HepG2 (cell line): ENCODE data around the gene TAP1. TPM values are rescaled to one million over a fixed set of nuclear protein-coding genes. Genes with fewer than 3 reads are reported as not detected.

Experiments
- ATAC-seq: fragments of 200-7000 bp; cut with Tn5 transposase; 3 replicates; pipeline ENCODE4 v1.9.1; 2020; ENCODE audit warnings: mild to moderate bottlenecking, moderate library complexity
- BruUV-seq: library from RNA; stranded (reverse); fragments of 400-500 nt; replicated peaks from 2 replicates; lab custom pipeline; 2021; lab: Mats Ljungman, UMichigan
- CTCF ChIA-PET: fragments of 300-600 bp; formaldehyde crosslinking; extraction: SDS; loops from one replicate; lab custom pipeline; 2021; ENCODE audit warnings: low total read pairs, inconsistent platforms, low intra/inter-chr PET ratio; lab: Yijun Ruan, JAX
- POLR2A ChIA-PET: fragments of 350-600 bp; sonication (Branson Sonifier 250); formaldehyde crosslinking; loops from one replicate; lab custom pipeline; 2020; ENCODE audit warnings: antibody characterized with exemption, inconsistent platforms; lab: Yijun Ruan, JAX
- DNase-seq: peaks from one replicate; pipeline ENCODE4 v3.0.0-alpha.2; 2015; ENCODE audit warnings: low spot score
- FAIRE-seq: peaks from 3 replicates; lab custom pipeline; 2011; peaks lifted over from hg19 to GRCh38; lab: Jason Lieb, UNC
- H2AFZ ChIP-seq: one replicate; pipeline ENCODE4 v1.6.1; 2011; ENCODE audit warnings: low read length, inconsistent platforms
- H3K27ac ChIP-seq: fragments of 300-600 bp; 3 replicates; pipeline ENCODE4 v1.8.0; 2011; ENCODE audit warnings: mixed run types, mild to moderate bottlenecking, mixed read lengths, low read length, inconsistent platforms; ENCODE audit not compliant: insufficient read depth; ENCODE audit errors: extremely low read length
- H3K27me3 ChIP-seq, 2 experiments: fragments of 200-600 bp in 1 of 2; 2 replicates in 1 of 2; 3 replicates in 1 of 2; pipeline versions ENCODE4 v1.6.0 to v1.8.0; 2011; ENCODE audit warnings: low read length in 2 of 2, mild to moderate bottlenecking in 2 of 2, moderate library complexity in 2 of 2, inconsistent platforms in 1 of 2; ENCODE audit not compliant: insufficient read depth in 2 of 2, control insufficient read depth in 1 of 2
- H3K36me3 ChIP-seq, 2 experiments: fragments of 200-600 bp in 1 of 2; replicated peaks in 1 of 2; 2 replicates in 1 of 2; 3 replicates in 1 of 2; pipeline versions ENCODE4 v1.5.1 to v1.8.0; 2011; ENCODE audit warnings: low read length in 2 of 2, inconsistent platforms in 1 of 2; ENCODE audit not compliant: insufficient read depth in 2 of 2, control insufficient read depth in 1 of 2
- H3K4me1 ChIP-seq: 2 replicates; pipeline ENCODE4 v1.5.1; 2012; ENCODE audit warnings: low read length, inconsistent platforms; ENCODE audit not compliant: insufficient read depth
- H3K4me2 ChIP-seq: 2 replicates; pipeline ENCODE4 v1.6.0; 2011; ENCODE audit warnings: low read depth, low read length, inconsistent platforms
- H3K4me3 ChIP-seq, 3 experiments: fragments of 200-600 bp in 1 of 3; sonication (generic), shearing (Covaris generic) in 1 of 3; replicated peaks in 1 of 3; 2 replicates each; pipeline ENCODE4 v1.5.1; 2011 to 2016; ENCODE audit warnings: low read length in 3 of 3, inconsistent platforms in 2 of 3, low read depth in 2 of 3, mild to moderate bottlenecking in 2 of 3, control low read depth in 1 of 3, mixed read lengths in 1 of 3; ENCODE audit not compliant: insufficient read depth in 1 of 3
- H3K79me2 ChIP-seq: one replicate; pipeline ENCODE4 v1.6.1; 2011; ENCODE audit warnings: low read length, inconsistent platforms; ENCODE audit not compliant: insufficient read depth
- H3K9ac ChIP-seq: 2 replicates; pipeline ENCODE4 v1.6.0; 2011; ENCODE audit warnings: mild to moderate bottlenecking, low read depth, low read length, inconsistent platforms; ENCODE audit not compliant: insufficient read depth
- H3K9me3 ChIP-seq: 2 replicates; pipeline ENCODE4 v1.5.1; 2012; ENCODE audit warnings: mild to moderate bottlenecking, low read length
- H4K20me1 ChIP-seq: 2 replicates; pipeline ENCODE4 v1.6.0; 2011; ENCODE audit warnings: inconsistent platforms, mild to moderate bottlenecking, low read length, moderate library complexity; ENCODE audit not compliant: insufficient read depth
- ZNF44 ChIP-seq: sonication (generic); formaldehyde crosslinking; IDR thresholded peaks from 2 replicates; pipeline ENCODE4 v1.5.1; 2020; ENCODE audit warnings: mild to moderate bottlenecking, missing genetic modification reagents
- whole genome bisulfite sequencing: methylation state at CpG from one replicate; pipeline ENCODE4 v1.1.6; 2017; ENCODE audit warnings: low lambda C conversion rate; 5-methylcytosine and 5-hydroxymethylcytosine counted together
- in situ Hi-C: cut with HindIII; loops from 2 replicates; pipeline ENCODE4 v1.10.0; 2017; ENCODE audit warnings: low pct_unique_long_range_greater_than_20kb; ENCODE audit not compliant: extremely low pct_ligation_motif_present
- intact Hi-C: fragments of 100-400 bp; cut with micrococcal nuclease; formaldehyde crosslinking; loops from one replicate; pipeline ENCODE4 v1.10.0; 2022; ENCODE audit not compliant: unreplicated experiment
- polyA plus RNA-seq, 8 experiments: library from polyadenylated mRNA; depleted of rRNA in 3 of 8; stranded (reverse) in 7 of 8; unstranded in 1 of 8; fragments of >200 nt; fragmentation: Illumina TruSeq in 4 of 8; extraction: Trizol in 4 of 8; gene quantifications; 2 replicates each; pipeline versions ENCODE4 v1.2.1 to v1.2.3, GENCODE V29; 2011 to 2016; ENCODE audit warnings: low read depth in 4 of 8, missing spikeins in 1 of 8, mixed read lengths in 1 of 8; ENCODE audit not compliant: insufficient read depth in 1 of 8
- total RNA-seq, 5 experiments: library from RNA; depleted of rRNA; stranded (reverse); fragments of >200 nt; fragmentation: Illumina TruSeq; extraction: Trizol; gene quantifications; 2 replicates each; pipeline ENCODE4 v1.2.3, GENCODE V29; 2016; ENCODE audit warnings: low read depth in 1 of 5
- TF ChIP-seq, protein P1 (sequence below): sonication (generic); formaldehyde crosslinking; IDR thresholded peaks from 2 replicates; pipeline ENCODE4 v1.4.0; 2020; ENCODE audit warnings: missing genetic modification reagents, mild to moderate bottlenecking, borderline replicate concordance
- TF ChIP-seq, protein P2 (sequence below): IDR thresholded peaks from 2 replicates; pipeline ENCODE4 v1.6.1; 2016; ENCODE audit warnings: missing genetic modification reagents, missing compliant biosample characterization
- TF ChIP-seq, protein P3 (sequence below): sonication (generic); formaldehyde crosslinking; IDR thresholded peaks from 2 replicates; pipeline ENCODE4 v1.9.0; 2021; ENCODE audit warnings: missing genetic modification reagents, mild to moderate bottlenecking, borderline replicate concordance

TAP1 gene
- total and polyA plus RNA-seq, 2 of the 13 experiments (the other 11 are each of a cell fraction or from before 2014, with no cell fraction given), result 31.2 to 52.2 TPM

DNA sequence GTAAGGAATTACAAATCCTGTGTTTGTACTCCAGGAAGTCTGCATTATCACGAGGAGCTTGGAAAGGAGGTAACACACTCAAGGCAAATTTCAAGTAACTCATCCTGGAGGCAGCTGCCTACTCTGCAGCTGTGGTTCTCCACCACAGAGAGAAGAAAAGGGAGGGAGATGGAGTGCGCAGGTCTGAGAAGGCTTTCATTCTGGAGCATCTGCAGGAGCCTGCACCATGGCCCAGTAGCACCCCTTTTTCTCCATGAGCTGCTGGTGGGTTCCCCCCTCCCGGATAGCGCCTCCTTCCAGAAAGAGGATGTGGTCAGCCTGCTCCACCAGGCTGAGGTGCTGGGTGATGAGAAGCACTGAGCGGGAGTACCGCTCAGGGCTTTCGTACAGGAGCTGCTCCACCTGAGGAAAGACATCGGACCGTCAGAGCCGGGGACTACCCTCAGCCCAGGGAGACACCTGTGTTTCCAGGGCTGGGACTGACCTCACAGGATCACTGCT is 8.1 kb downstream of the TAP1 start:
- CTCF ChIA-PET, result no interaction called here
- Histone ChIP-seq H2AFZ (no peak overlapping the region), H3K9me3 (no peaks in the 10 kb centered on the region), H3K4me1 (peaks cover 16% of the 10 kb centered on the region), H3K27ac (no peak overlapping the region), H3K4me2 (no peak overlapping the region), H3K36me3 (peaks cover 1 to 6% of the 10 kb centered on the region in 2 experiments; a peak in 2 of 5 replicates), H3K27me3 (no peaks in the 10 kb centered on the region; a peak in 1 of 5 replicates), H3K79me2 (no peaks in the 10 kb centered on the region), H3K4me3 (no peak overlapping the region), H4K20me1 (no peaks in the 10 kb centered on the region), H3K9ac (no peak overlapping the region)
- intact Hi-C loops, result no loop called here
- POLR2A ChIA-PET, result interaction anchor here (0.9 to 3.0 kb wide), 5 partner anchors 8 to 127 kb away, joined by 4 to 41 read pairs (median 6); partner anchors contain the start of genes PSMB9 and TAP1
- 82% methylated on average over 5 of the region's 10 CpGs for WGBS
- FAIRE-seq (no peak), DNase-seq (no peak), ATAC-seq (no peak)
- in situ Hi-C loops, result no loop called here
- TF ChIP-seq, protein P1, sequence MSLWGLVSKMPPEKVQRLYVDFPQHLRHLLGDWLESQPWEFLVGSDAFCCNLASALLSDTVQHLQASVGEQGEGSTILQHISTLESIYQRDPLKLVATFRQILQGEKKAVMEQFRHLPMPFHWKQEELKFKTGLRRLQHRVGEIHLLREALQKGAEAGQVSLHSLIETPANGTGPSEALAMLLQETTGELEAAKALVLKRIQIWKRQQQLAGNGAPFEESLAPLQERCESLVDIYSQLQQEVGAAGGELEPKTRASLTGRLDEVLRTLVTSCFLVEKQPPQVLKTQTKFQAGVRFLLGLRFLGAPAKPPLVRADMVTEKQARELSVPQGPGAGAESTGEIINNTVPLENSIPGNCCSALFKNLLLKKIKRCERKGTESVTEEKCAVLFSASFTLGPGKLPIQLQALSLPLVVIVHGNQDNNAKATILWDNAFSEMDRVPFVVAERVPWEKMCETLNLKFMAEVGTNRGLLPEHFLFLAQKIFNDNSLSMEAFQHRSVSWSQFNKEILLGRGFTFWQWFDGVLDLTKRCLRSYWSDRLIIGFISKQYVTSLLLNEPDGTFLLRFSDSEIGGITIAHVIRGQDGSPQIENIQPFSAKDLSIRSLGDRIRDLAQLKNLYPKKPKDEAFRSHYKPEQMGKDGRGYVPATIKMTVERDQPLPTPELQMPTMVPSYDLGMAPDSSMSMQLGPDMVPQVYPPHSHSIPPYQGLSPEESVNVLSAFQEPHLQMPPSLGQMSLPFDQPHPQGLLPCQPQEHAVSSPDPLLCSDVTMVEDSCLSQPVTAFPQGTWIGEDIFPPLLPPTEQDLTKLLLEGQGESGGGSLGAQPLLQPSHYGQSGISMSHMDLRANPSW, result 0 out of 2 replicates have a peak, but pooled peaks have one; percentile 16
- TF ChIP-seq, protein P2, sequence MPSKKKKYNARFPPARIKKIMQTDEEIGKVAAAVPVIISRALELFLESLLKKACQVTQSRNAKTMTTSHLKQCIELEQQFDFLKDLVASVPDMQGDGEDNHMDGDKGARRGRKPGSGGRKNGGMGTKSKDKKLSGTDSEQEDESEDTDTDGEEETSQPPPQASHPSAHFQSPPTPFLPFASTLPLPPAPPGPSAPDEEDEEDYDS, result no peak
- TF ChIP-seq, protein P3, sequence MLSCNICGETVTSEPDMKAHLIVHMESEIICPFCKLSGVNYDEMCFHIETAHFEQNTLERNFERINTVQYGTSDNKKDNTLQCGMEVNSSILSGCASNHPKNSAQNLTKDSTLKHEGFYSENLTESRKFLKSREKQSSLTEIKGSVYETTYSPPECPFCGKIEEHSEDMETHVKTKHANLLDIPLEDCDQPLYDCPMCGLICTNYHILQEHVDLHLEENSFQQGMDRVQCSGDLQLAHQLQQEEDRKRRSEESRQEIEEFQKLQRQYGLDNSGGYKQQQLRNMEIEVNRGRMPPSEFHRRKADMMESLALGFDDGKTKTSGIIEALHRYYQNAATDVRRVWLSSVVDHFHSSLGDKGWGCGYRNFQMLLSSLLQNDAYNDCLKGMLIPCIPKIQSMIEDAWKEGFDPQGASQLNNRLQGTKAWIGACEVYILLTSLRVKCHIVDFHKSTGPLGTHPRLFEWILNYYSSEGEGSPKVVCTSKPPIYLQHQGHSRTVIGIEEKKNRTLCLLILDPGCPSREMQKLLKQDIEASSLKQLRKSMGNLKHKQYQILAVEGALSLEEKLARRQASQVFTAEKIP (CRISPR knock-in tag), result no peak
- TF ChIP-seq ZNF44 (CRISPR knock-in tag), result no peak
- no TSS peak for BruUV-seq
